ENCODE measurements around the gene RAVER2. TPM values are rescaled to one million over a fixed set of nuclear protein-coding genes. Genes with fewer than 3 reads are reported as not detected.
"Not testable (repeated sequence)": the region's sequence is repeated elsewhere in the genome, so short reads cannot be mapped to it uniquely, and the experiment has no call there.

Gene RAVER2
- total and polyA plus RNA-seq, 4 donors: 2.9 to 30.2 (median 6.8) TPM

- no peaks in the 10 kb centered on the region for H3K27me3 ChIP-seq (ENCODE audit: control insufficient read depth in 3 of 3, insufficient read depth in 3 of 3, low read length in 2 of 3)
- H3K9ac ChIP-seq (ENCODE audit: insufficient read depth in 1 of 2, low read length in 2 of 2): no peak overlapping the region
- peaks cover 0 to 2% (median 0%) of the 10 kb centered on the region in 4 donors for H3K9me3 ChIP-seq (ENCODE audit: control insufficient read depth in 4 of 4, insufficient read depth in 3 of 4, low read length in 3 of 4)
- DNase-seq: no peak
- ATAC-seq (ENCODE audit: insufficient read depth, low FRiP score): no peak
- no peak overlapping the region for H3K4me3 ChIP-seq
- no peak overlapping the region for H3K27ac ChIP-seq (ENCODE audit: low read depth in 1 of 2, low read length in 1 of 2)
- H3K36me3 ChIP-seq (ENCODE audit: control insufficient read depth in 4 of 4, insufficient read depth in 4 of 4, low read length in 4 of 4): peaks cover 0 to 9% (median 4%) of the 10 kb centered on the region in 4 donors
- TF ChIP-seq, protein P1, sequence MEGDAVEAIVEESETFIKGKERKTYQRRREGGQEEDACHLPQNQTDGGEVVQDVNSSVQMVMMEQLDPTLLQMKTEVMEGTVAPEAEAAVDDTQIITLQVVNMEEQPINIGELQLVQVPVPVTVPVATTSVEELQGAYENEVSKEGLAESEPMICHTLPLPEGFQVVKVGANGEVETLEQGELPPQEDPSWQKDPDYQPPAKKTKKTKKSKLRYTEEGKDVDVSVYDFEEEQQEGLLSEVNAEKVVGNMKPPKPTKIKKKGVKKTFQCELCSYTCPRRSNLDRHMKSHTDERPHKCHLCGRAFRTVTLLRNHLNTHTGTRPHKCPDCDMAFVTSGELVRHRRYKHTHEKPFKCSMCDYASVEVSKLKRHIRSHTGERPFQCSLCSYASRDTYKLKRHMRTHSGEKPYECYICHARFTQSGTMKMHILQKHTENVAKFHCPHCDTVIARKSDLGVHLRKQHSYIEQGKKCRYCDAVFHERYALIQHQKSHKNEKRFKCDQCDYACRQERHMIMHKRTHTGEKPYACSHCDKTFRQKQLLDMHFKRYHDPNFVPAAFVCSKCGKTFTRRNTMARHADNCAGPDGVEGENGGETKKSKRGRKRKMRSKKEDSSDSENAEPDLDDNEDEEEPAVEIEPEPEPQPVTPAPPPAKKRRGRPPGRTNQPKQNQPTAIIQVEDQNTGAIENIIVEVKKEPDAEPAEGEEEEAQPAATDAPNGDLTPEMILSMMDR (IDR thresholded peaks at IDR 0.05; ENCODE audit: control extremely low read depth, extremely low read depth): no peak
- WGBS, 2 donors: 46 to 63% methylated on average over 3 of the region's 3 CpGs
- H3K4me1 ChIP-seq (ENCODE audit: control insufficient read depth in 5 of 5, insufficient read depth in 5 of 5, low read length in 5 of 5): no peaks in the 10 kb centered on the region
Measured at GRCh38 chr1:64775113-64775512, 30.2 kb downstream of the RAVER2 start.

- ATAC-seq (ENCODE audit: insufficient read depth, low FRiP score); H3K4me3 ChIP-seq; DNase-seq; H3K36me3 ChIP-seq (ENCODE audit: control insufficient read depth in 4 of 4, insufficient read depth in 4 of 4, low read length in 4 of 4); H3K9ac ChIP-seq (ENCODE audit: insufficient read depth in 1 of 2, low read length in 2 of 2); H3K9me3 ChIP-seq (ENCODE audit: control insufficient read depth in 4 of 4, insufficient read depth in 3 of 4, low read length in 3 of 4); H3K4me1 ChIP-seq (ENCODE audit: control insufficient read depth in 5 of 5, insufficient read depth in 5 of 5, low read length in 5 of 5); H3K27me3 ChIP-seq (ENCODE audit: control insufficient read depth in 3 of 3, insufficient read depth in 3 of 3, low read length in 2 of 3); H3K27ac ChIP-seq (ENCODE audit: low read depth in 1 of 2, low read length in 1 of 2): not testable (repeated sequence)
- WGBS, 2 donors: 90 to 91% methylated on average over 6 of the region's 6 CpGs
Measured at GRCh38 chr1:64782044-64782443, 37.2 kb downstream of the RAVER2 start.

DNA sequence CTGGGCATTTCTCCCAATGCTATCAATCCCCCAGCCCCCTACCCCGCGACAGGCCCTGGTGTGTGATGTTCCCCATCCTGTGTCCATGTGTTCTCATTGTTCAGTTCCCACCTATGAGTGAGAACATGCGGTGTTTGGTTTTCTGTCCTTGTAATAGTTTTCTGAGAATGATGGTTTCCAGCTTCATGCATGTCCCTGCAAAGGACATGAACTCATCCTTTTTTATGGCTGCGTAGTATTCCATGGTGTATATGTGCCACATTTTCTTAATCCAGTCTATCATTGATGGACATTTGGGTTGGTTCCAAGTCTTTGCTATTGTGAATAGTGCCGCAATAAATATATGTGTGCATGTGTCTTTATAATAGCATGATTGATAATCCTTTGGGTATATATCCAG is 38.0 kb downstream of the RAVER2 start:
- not testable (repeated sequence) for H3K9ac ChIP-seq (ENCODE audit: insufficient read depth in 1 of 2, low read length in 2 of 2); H3K4me3 ChIP-seq; H3K27me3 ChIP-seq (ENCODE audit: control insufficient read depth in 3 of 3, insufficient read depth in 3 of 3, low read length in 2 of 3); H3K4me1 ChIP-seq (ENCODE audit: control insufficient read depth in 5 of 5, insufficient read depth in 5 of 5, low read length in 5 of 5); H3K27ac ChIP-seq (ENCODE audit: low read depth in 1 of 2, low read length in 1 of 2); H3K36me3 ChIP-seq (ENCODE audit: control insufficient read depth in 4 of 4, insufficient read depth in 4 of 4, low read length in 4 of 4); H3K9me3 ChIP-seq (ENCODE audit: control insufficient read depth in 4 of 4, insufficient read depth in 3 of 4, low read length in 3 of 4); DNase-seq; ATAC-seq (ENCODE audit: insufficient read depth, low FRiP score)
- WGBS, 2 donors: 86 to 93% methylated on average over 5 of the region's 5 CpGs

GRCh38 chr1:64790832-64791487 is 46.1 kb downstream of the RAVER2 start:
- TF ChIP-seq, protein P1 (IDR thresholded peaks at IDR 0.05; ENCODE audit: control extremely low read depth, extremely low read depth): no peak
- Histone ChIP-seq H3K4me3 (no peak overlapping the region), H3K27me3 (ENCODE audit: control insufficient read depth in 3 of 3, insufficient read depth in 3 of 3, low read length in 2 of 3) (no peaks in the 10 kb centered on the region), H3K9ac (ENCODE audit: insufficient read depth in 1 of 2, low read length in 2 of 2) (no peak overlapping the region), H3K36me3 (ENCODE audit: control insufficient read depth in 4 of 4, insufficient read depth in 4 of 4, low read length in 4 of 4) (peaks cover 2 to 14% (median 10%) of the 10 kb centered on the region in 4 donors), H3K27ac (ENCODE audit: low read depth in 1 of 2, low read length in 1 of 2) (no peak overlapping the region), H3K9me3 (ENCODE audit: control insufficient read depth in 4 of 4, insufficient read depth in 3 of 4, low read length in 3 of 4) (peaks cover 0 to 8% (median 0%) of the 10 kb centered on the region in 4 donors), H3K4me1 (ENCODE audit: control insufficient read depth in 5 of 5, insufficient read depth in 5 of 5, low read length in 5 of 5) (no peaks in the 10 kb centered on the region)
- WGBS, 2 donors: 96 to 97% methylated on average over 2 of the region's 2 CpGs
- ATAC-seq (ENCODE audit: insufficient read depth, low FRiP score): no peak
- DNase-seq: no peak

Measured in lung (tissue), 12 donors.